B cell (primary cell): ENCODE results near the gene RAB28. TPM values are rescaled to one million over a fixed set of nuclear protein-coding genes. Genes with fewer than 3 reads are reported as not detected.

Experiments used
- ATAC-seq: fragments of 200-7000 bp; cut with Tn5 transposase; one replicate; pipeline ENCODE4 v1.10.0; 2021; ENCODE audit warnings: low read depth, mild to moderate bottlenecking, moderate number of reproducible peaks, moderate library complexity
- CTCF ChIA-PET: fragments of 350-600 bp; sonication (Branson Sonifier 250); formaldehyde crosslinking; loops from one replicate; lab custom pipeline; 2021; ENCODE audit warnings: antibody characterized with exemption, inconsistent platforms; lab: Charles Lee
- POLR2A ChIA-PET: fragments of 350-600 bp; sonication (Branson Sonifier 250); formaldehyde crosslinking; loops from one replicate; lab custom pipeline; 2021; ENCODE audit warnings: antibody characterized with exemption; lab: Charles Lee
- DNase-seq: peaks from one replicate; pipeline ENCODE4 v3.0.0; 2013
- H2AFZ ChIP-seq: 2 replicates; pipeline ENCODE4 v1.6.1; 2012; ENCODE audit warnings: mild to moderate bottlenecking, low read depth, low read length; ENCODE audit not compliant: insufficient read depth, poor library complexity, severe bottlenecking
- H3K27ac ChIP-seq, 2 donors: 1 replicate in 1 of 2; 2 replicates in 1 of 2; pipeline ENCODE4 v1.5.1; 2012 to 2013; ENCODE audit warnings: low read length in 2 of 2, mild to moderate bottlenecking in 2 of 2, moderate library complexity in 1 of 2
- H3K27me3 ChIP-seq, 4 experiments: fragments of 200-600 bp in 1 of 4; sonication (generic) in 1 of 4; replicated peaks in 1 of 4; 1 replicate in 2 of 4; 2 replicates in 2 of 4; pipeline versions ENCODE4 v1.6.1 to v1.7.0; 2013 to 2016; ENCODE audit warnings: low read length in 3 of 4, mild to moderate bottlenecking in 2 of 4, mixed read lengths in 1 of 4, moderate library complexity in 1 of 4; ENCODE audit not compliant: insufficient read depth in 4 of 4, control insufficient read depth in 3 of 4; ENCODE audit errors: control extremely low read depth in 1 of 4
- H3K36me3 ChIP-seq, 2 experiments: replicated peaks in 1 of 2; 1 replicate in 1 of 2; 2 replicates in 1 of 2; pipeline versions ENCODE4 v1.6.1 to v1.7.1; 2013; ENCODE audit warnings: low read length in 1 of 2; ENCODE audit not compliant: insufficient read depth in 2 of 2, control insufficient read depth in 1 of 2; ENCODE audit errors: control extremely low read depth in 1 of 2, extremely low read depth in 1 of 2
- H3K4me1 ChIP-seq, 2 donors: fragments of 200-600 bp in 1 of 2; sonication (generic) in 1 of 2; 1 replicate in 1 of 2; 2 replicates in 1 of 2; pipeline versions ENCODE4 v1.5.1 to v1.6.1; 2013 to 2017; ENCODE audit warnings: low read length in 2 of 2; ENCODE audit not compliant: control insufficient read depth in 2 of 2, insufficient read depth in 2 of 2
- H3K4me2 ChIP-seq: replicated peaks from 2 replicates; pipeline ENCODE3; 2012; ENCODE audit warnings: mild to moderate bottlenecking, low read depth, low read length; ENCODE audit not compliant: poor library complexity, severe bottlenecking
- H3K4me3 ChIP-seq, 5 experiments: fragments of 200-600 bp in 1 of 5; sonication (generic) in 1 of 5; 1 replicate in 3 of 5; 2 replicates in 2 of 5; pipeline versions ENCODE4 v1.5.1 to v1.7.0; 2011 to 2016; ENCODE audit warnings: low read length in 4 of 5, mild to moderate bottlenecking in 4 of 5, low read depth in 2 of 5, control low read depth in 1 of 5, moderate library complexity in 1 of 5; ENCODE audit not compliant: insufficient read depth in 1 of 5; ENCODE audit errors: control extremely low read depth in 1 of 5, extremely low read depth in 1 of 5
- H3K79me2 ChIP-seq: fragments of 200-600 bp; sonication (generic); one replicate; pipeline ENCODE4 v1.6.0; 2016; ENCODE audit warnings: low read length; ENCODE audit not compliant: control insufficient read depth, insufficient read depth
- H3K9ac ChIP-seq: fragments of 200-600 bp; sonication (generic); 2 replicates; pipeline ENCODE4 v1.6.1; 2017; ENCODE audit warnings: mild to moderate bottlenecking, low read length, moderate library complexity
- H3K9me3 ChIP-seq, 3 donors: one replicate each; pipeline versions ENCODE4 v1.6.1 to v1.7.1; 2013; ENCODE audit warnings: low read length in 2 of 3; ENCODE audit not compliant: control insufficient read depth in 2 of 3, insufficient read depth in 1 of 3; ENCODE audit errors: control extremely low read depth in 1 of 3
- H4K20me1 ChIP-seq: 2 replicates; pipeline ENCODE4 v1.6.0; 2012; ENCODE audit warnings: mild to moderate bottlenecking, low read length; ENCODE audit not compliant: insufficient read depth, control insufficient read depth, poor library complexity, severe bottlenecking
- H3K27ac Mint-ChIP-seq: one replicate; pipeline ENCODE4 v1.8.0; 2021; ENCODE audit warnings: mixed read lengths
- H3K27me3 Mint-ChIP-seq: one replicate; pipeline ENCODE4 v1.8.0; 2021; ENCODE audit warnings: mixed read lengths
- H3K4me1 Mint-ChIP-seq: one replicate; pipeline ENCODE4 v1.8.0; 2021; ENCODE audit warnings: mixed read lengths
- H3K4me3 Mint-ChIP-seq: one replicate; pipeline ENCODE4 v1.8.0; 2021; ENCODE audit warnings: mixed read lengths
- H3K9me3 Mint-ChIP-seq: one replicate; pipeline ENCODE4 v1.8.0; 2022; ENCODE audit warnings: mixed read lengths; ENCODE audit not compliant: insufficient read depth
- CTCF ChIP-seq: fragments of 200-600 bp; IDR thresholded peaks from one replicate; pipeline ENCODE4 v1.8.0; 2022; ENCODE audit warnings: antibody characterized with exemption, mild to moderate bottlenecking
- EZH2 ChIP-seq: IDR thresholded peaks from 2 replicates; pipeline ENCODE4 v1.6.1; 2012; ENCODE audit warnings: borderline replicate concordance, low read depth, mild to moderate bottlenecking, moderate library complexity, low read length; ENCODE audit not compliant: insufficient read depth, poor library complexity, severe bottlenecking
- WGBS: methylation state at CpG from one replicate; pipeline ENCODE4 v1.1.5; 2013; ENCODE audit warnings: missing lambda C conversion rate; ENCODE audit not compliant: insufficient coverage; 5-methylcytosine and 5-hydroxymethylcytosine counted together
- intact Hi-C: fragments of 100-400 bp; cut with micrococcal nuclease; formaldehyde crosslinking; loops from one replicate; pipeline ENCODE4 v1.10.0; 2022
- polyA plus RNA-seq: library from polyadenylated mRNA; depleted of rRNA; stranded (reverse); fragments of >200 nt; gene quantifications from 2 replicates; pipeline ENCODE4 v1.2.3, GENCODE V29; 2012
- total RNA-seq, 2 donors: library from RNA; stranded (reverse); fragments of 120-200 nt in 1 of 2; gene quantifications; 1 replicate in 1 of 2; 2 replicates in 1 of 2; pipeline versions ENCODE4 v1.2.3 to v1.2.4, GENCODE V29; 2013 to 2022

RAB28 gene
- total and polyA plus RNA-seq, 2 donors (not counting 1 experiment from before 2014, with no cell fraction given): 7.2 to 17.4 TPM

- Histone ChIP-seq H2AFZ (no peak overlapping the region), H3K27ac (no peak overlapping the region), H3K9ac (no peak overlapping the region), H3K79me2 (peaks cover 3% of the 10 kb centered on the region), H4K20me1 (no peaks in the 10 kb centered on the region), H3K27me3 (no peaks in the 10 kb centered on the region), H3K4me2 (no peak overlapping the region), H3K4me3 (no peak overlapping the region), H3K9me3 (peaks cover 0 to 15% (median 0%) of the 10 kb centered on the region in 3 donors), H3K36me3 (peaks cover 0 to 2% of the 10 kb centered on the region in 2 experiments), H3K4me1 (no peaks in the 10 kb centered on the region)
- intact Hi-C loops: no loop called here
- peaks cover 6% of the 10 kb centered on the region for H3K9me3 Mint-ChIP-seq
- no peak overlapping the region for H3K27ac Mint-ChIP-seq
- H3K27me3 Mint-ChIP-seq: no peaks in the 10 kb centered on the region
- no peak for ATAC-seq
- H3K4me1 Mint-ChIP-seq: no peaks in the 10 kb centered on the region
- no peak overlapping the region for H3K4me3 Mint-ChIP-seq
- 92% methylated on average over 26 of the region's 32 CpGs for WGBS
- ChIA-PET CTCF (no interaction called here), POLR2A (no interaction called here)
- TF ChIP-seq EZH2: no peak
- TF ChIP-seq CTCF: no peak
- DNase-seq: no peak
Observed at GRCh38 chr4:13415068-13415785, 68.9 kb downstream of the RAB28 start.

GRCh38 chr4:13413729-13414437 is 70.3 kb downstream of the RAB28 start:
- WGBS: 100% methylated on average over 3 of the region's 6 CpGs
- CTCF ChIA-PET: no interaction called here

More at GRCh38 chr4:13413729-13414437, 70.3 kb downstream of the RAB28 start:
- TF ChIP-seq EZH2: no peak
- TF ChIP-seq CTCF: no peak
- Histone ChIP-seq H4K20me1 (no peaks in the 10 kb centered on the region), H3K4me1 (no peaks in the 10 kb centered on the region), H3K27me3 (no peaks in the 10 kb centered on the region), H3K4me3 (no peak overlapping the region), H3K36me3 (peaks cover 0 to 2% of the 10 kb centered on the region in 2 experiments), H2AFZ (no peak overlapping the region), H3K79me2 (peaks cover 4% of the 10 kb centered on the region), H3K9ac (no peak overlapping the region), H3K9me3 (peaks cover 0 to 15% (median 0%) of the 10 kb centered on the region in 3 donors), H3K4me2 (no peak overlapping the region), H3K27ac (no peak overlapping the region)
- no peak for ATAC-seq
- no peak for DNase-seq
- intact Hi-C loops: no loop called here
- H3K4me1 Mint-ChIP-seq: peaks cover 2% of the 10 kb centered on the region
- H3K4me3 Mint-ChIP-seq: no peak overlapping the region
- peaks cover under 1% of the 10 kb centered on the region for H3K9me3 Mint-ChIP-seq
- POLR2A ChIA-PET: no interaction called here
- no peaks in the 10 kb centered on the region for H3K27me3 Mint-ChIP-seq
- no peak overlapping the region for H3K27ac Mint-ChIP-seq
